Measurements from ENCODE around the gene BCAS3. TPM values are rescaled to one million over a fixed set of nuclear protein-coding genes. Genes with fewer than 3 reads are reported as not detected.

BCAS3 gene
- polyA plus RNA-seq, 1 donor from 2014 or later, result 21.6 TPM

DNA sequence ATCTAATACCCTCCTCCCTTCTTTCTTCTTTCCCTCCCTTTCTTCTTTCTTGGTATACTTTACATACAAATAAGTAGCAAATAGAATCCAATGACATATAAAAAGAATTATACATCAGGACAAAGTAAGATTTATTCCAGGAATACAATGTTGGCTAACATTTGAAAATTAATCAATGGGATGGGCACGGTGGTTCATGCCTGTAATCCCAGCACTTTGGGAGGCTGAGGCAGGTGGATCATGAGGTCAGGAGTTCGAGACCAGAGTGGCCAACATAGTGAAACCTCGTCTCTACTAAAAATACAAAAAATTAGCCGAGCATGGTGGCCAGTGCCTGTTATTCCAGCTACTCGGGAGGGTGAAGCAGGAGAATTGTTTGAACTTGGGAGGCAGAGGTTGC lies 72.1 kb downstream of the BCAS3 start:
- Histone ChIP-seq H3K27me3 (ENCODE audit: insufficient read depth, low read depth, low read length) (no peaks in the 10 kb centered on the region), H3K4me2 (ENCODE audit: low read length) (no peak overlapping the region), H3K4me3 (ENCODE audit: low read length) (no peak overlapping the region), H3K79me2 (replicated peaks; ENCODE audit: insufficient read depth, low read length) (no peaks in the 10 kb centered on the region), H2AFZ (ENCODE audit: low read depth, low read length) (no peak overlapping the region), H3K9me3 (ENCODE audit: low read length) (no peaks in the 10 kb centered on the region), H3K9ac (ENCODE audit: low read length) (no peak overlapping the region), H3K9me2 (ENCODE audit: insufficient read depth, low read length) (no peaks in the 10 kb centered on the region), H3F3A (ENCODE audit: insufficient read depth, low read length, poor library complexity, severe bottlenecking) (no peaks in the 10 kb centered on the region), H3K36me3 (ENCODE audit: insufficient read depth, low read length) (no peaks in the 10 kb centered on the region), H4K20me1 (ENCODE audit: insufficient read depth) (no peaks in the 10 kb centered on the region), H3K27ac (ENCODE audit: low read length) (no peak overlapping the region)
- TF ChIP-seq, protein P1, sequence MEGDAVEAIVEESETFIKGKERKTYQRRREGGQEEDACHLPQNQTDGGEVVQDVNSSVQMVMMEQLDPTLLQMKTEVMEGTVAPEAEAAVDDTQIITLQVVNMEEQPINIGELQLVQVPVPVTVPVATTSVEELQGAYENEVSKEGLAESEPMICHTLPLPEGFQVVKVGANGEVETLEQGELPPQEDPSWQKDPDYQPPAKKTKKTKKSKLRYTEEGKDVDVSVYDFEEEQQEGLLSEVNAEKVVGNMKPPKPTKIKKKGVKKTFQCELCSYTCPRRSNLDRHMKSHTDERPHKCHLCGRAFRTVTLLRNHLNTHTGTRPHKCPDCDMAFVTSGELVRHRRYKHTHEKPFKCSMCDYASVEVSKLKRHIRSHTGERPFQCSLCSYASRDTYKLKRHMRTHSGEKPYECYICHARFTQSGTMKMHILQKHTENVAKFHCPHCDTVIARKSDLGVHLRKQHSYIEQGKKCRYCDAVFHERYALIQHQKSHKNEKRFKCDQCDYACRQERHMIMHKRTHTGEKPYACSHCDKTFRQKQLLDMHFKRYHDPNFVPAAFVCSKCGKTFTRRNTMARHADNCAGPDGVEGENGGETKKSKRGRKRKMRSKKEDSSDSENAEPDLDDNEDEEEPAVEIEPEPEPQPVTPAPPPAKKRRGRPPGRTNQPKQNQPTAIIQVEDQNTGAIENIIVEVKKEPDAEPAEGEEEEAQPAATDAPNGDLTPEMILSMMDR (IDR thresholded peaks at IDR 0.05; ENCODE audit: poor library complexity, severe bottlenecking), result no peak
- TF ChIP-seq MXI1 (conservative IDR thresholded peaks at IDR 0.05; ENCODE audit: poor library complexity, severe bottlenecking) (no peak), EP300 (conservative IDR thresholded peaks at IDR 0.05; ENCODE audit: poor library complexity, severe bottlenecking) (no peak), RAD21 (conservative IDR thresholded peaks at IDR 0.05) (no peak), TAF1 (IDR thresholded peaks at IDR 0.05; ENCODE audit: low read depth) (no peak), SMC3 (conservative IDR thresholded peaks at IDR 0.05; ENCODE audit: poor library complexity) (no peak), POLR2AphosphoS5 (IDR thresholded peaks at IDR 0.05) (no peak), EZH2 (IDR thresholded peaks at IDR 0.05; ENCODE audit: borderline replicate concordance, insufficient read depth, low read length, poor library complexity, severe bottlenecking) (no peak)
- TF ChIP-seq, protein P2, sequence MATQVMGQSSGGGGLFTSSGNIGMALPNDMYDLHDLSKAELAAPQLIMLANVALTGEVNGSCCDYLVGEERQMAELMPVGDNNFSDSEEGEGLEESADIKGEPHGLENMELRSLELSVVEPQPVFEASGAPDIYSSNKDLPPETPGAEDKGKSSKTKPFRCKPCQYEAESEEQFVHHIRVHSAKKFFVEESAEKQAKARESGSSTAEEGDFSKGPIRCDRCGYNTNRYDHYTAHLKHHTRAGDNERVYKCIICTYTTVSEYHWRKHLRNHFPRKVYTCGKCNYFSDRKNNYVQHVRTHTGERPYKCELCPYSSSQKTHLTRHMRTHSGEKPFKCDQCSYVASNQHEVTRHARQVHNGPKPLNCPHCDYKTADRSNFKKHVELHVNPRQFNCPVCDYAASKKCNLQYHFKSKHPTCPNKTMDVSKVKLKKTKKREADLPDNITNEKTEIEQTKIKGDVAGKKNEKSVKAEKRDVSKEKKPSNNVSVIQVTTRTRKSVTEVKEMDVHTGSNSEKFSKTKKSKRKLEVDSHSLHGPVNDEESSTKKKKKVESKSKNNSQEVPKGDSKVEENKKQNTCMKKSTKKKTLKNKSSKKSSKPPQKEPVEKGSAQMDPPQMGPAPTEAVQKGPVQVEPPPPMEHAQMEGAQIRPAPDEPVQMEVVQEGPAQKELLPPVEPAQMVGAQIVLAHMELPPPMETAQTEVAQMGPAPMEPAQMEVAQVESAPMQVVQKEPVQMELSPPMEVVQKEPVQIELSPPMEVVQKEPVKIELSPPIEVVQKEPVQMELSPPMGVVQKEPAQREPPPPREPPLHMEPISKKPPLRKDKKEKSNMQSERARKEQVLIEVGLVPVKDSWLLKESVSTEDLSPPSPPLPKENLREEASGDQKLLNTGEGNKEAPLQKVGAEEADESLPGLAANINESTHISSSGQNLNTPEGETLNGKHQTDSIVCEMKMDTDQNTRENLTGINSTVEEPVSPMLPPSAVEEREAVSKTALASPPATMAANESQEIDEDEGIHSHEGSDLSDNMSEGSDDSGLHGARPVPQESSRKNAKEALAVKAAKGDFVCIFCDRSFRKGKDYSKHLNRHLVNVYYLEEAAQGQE (IDR thresholded peaks at IDR 0.05; ENCODE audit: borderline replicate concordance), result no peak

DNA sequence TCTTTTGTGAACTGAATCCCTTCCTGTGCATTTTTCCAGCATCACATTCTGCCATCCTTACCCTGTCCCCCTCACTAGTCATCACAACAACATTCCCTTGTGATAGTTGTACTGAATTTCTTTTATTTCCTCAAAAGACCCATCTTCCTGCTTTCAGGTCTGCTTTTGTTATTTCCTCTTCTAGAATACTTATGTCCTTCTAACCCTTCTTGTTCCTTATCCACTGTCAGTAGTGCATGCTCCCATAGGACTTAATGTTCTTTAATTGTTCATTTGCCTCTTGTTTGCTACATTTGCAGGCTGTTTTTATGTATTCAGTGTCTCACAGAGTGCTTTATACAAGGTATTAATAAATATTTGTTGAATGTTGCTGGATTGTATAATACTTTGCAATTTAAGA lies 73.0 kb downstream of the BCAS3 start:
- no peaks in the 10 kb centered on the region for H3K9me3 ChIP-seq (ENCODE audit: low read length)
- H3K4me2 ChIP-seq (ENCODE audit: low read length), result no peak overlapping the region
- H3K4me3 ChIP-seq (ENCODE audit: low read length), result no peak overlapping the region
- H3K27me3 ChIP-seq (ENCODE audit: insufficient read depth, low read depth, low read length), result no peaks in the 10 kb centered on the region
- H4K20me1 ChIP-seq (ENCODE audit: insufficient read depth), result no peaks in the 10 kb centered on the region
- no peak for TF ChIP-seq POLR2AphosphoS5 (IDR thresholded peaks at IDR 0.05)
- TF ChIP-seq TAF1 (IDR thresholded peaks at IDR 0.05; ENCODE audit: low read depth), result no peak
- no peak for TF ChIP-seq RAD21 (conservative IDR thresholded peaks at IDR 0.05)
- TF ChIP-seq, protein P1 (IDR thresholded peaks at IDR 0.05; ENCODE audit: poor library complexity, severe bottlenecking), result no peak
- no peak for TF ChIP-seq EZH2 (IDR thresholded peaks at IDR 0.05; ENCODE audit: borderline replicate concordance, insufficient read depth, low read length, poor library complexity, severe bottlenecking)
- no peak for TF ChIP-seq SMC3 (conservative IDR thresholded peaks at IDR 0.05; ENCODE audit: poor library complexity)
- no peak for TF ChIP-seq EP300 (conservative IDR thresholded peaks at IDR 0.05; ENCODE audit: poor library complexity, severe bottlenecking)
- TF ChIP-seq, protein P2 (IDR thresholded peaks at IDR 0.05; ENCODE audit: borderline replicate concordance), result no peak
- no peak for TF ChIP-seq MXI1 (conservative IDR thresholded peaks at IDR 0.05; ENCODE audit: poor library complexity, severe bottlenecking)
- no peak overlapping the region for H2AFZ ChIP-seq (ENCODE audit: low read depth, low read length)
- no peaks in the 10 kb centered on the region for H3K79me2 ChIP-seq (replicated peaks; ENCODE audit: insufficient read depth, low read length)
- H3K9me2 ChIP-seq (ENCODE audit: insufficient read depth, low read length), result no peaks in the 10 kb centered on the region
- no peak overlapping the region for H3K27ac ChIP-seq (ENCODE audit: low read length)
- H3K36me3 ChIP-seq (ENCODE audit: insufficient read depth, low read length), result no peaks in the 10 kb centered on the region
- no peaks in the 10 kb centered on the region for H3F3A ChIP-seq (ENCODE audit: insufficient read depth, low read length, poor library complexity, severe bottlenecking)
- H3K9ac ChIP-seq (ENCODE audit: low read length), result no peak overlapping the region
